GM23248 (cell line): ENCODE results near the gene LRMDA. TPM values are rescaled to one million over a fixed set of nuclear protein-coding genes. Genes with fewer than 3 reads are reported as not detected.

Experiments
- DNase-seq: peaks from one replicate; pipeline ENCODE4 v3.0.0-alpha.2; 2015
- H2AFZ ChIP-seq: fragments of 200-600 bp; sonication (generic); 2 replicates; pipeline ENCODE4 v1.6.1; 2016; ENCODE audit warnings: antibody characterized with exemption
- H3F3A ChIP-seq: fragments of 200-600 bp; sonication (generic); 2 replicates; pipeline ENCODE4 v1.6.1; 2016; ENCODE audit warnings: mild to moderate bottlenecking, antibody characterized with exemption, mixed run types; ENCODE audit not compliant: insufficient read depth
- H3K27ac ChIP-seq: fragments of 200-600 bp; sonication (generic); 2 replicates; pipeline ENCODE4 v1.5.1; 2016; ENCODE audit warnings: mild to moderate bottlenecking
- H3K27me3 ChIP-seq: fragments of 200-600 bp; sonication (generic); replicated peaks from 2 replicates; pipeline ENCODE4 v1.6.1; 2016; ENCODE audit warnings: mild to moderate bottlenecking; ENCODE audit not compliant: insufficient read depth
- H3K36me3 ChIP-seq: fragments of 200-600 bp; sonication (generic); 2 replicates; pipeline ENCODE4 v1.6.1; 2016; ENCODE audit warnings: low read depth, mild to moderate bottlenecking
- H3K4me1 ChIP-seq: fragments of 200-600 bp; sonication (generic); 2 replicates; pipeline ENCODE4 v1.6.1; 2016; ENCODE audit warnings: mild to moderate bottlenecking; ENCODE audit not compliant: insufficient read depth
- H3K4me2 ChIP-seq: fragments of 200-600 bp; sonication (generic); one replicate; pipeline ENCODE4 v1.6.1; 2016; ENCODE audit warnings: mild to moderate bottlenecking; ENCODE audit not compliant: unreplicated experiment
- H3K4me3 ChIP-seq: fragments of 200-600 bp; sonication (generic); 2 replicates; pipeline ENCODE4 v1.5.1; 2016; ENCODE audit warnings: mild to moderate bottlenecking
- H3K79me2 ChIP-seq: fragments of 200-600 bp; sonication (generic); 2 replicates; pipeline ENCODE4 v1.6.1; 2016; ENCODE audit warnings: mild to moderate bottlenecking; ENCODE audit not compliant: insufficient read depth
- H3K9ac ChIP-seq: fragments of 200-600 bp; sonication (generic); 2 replicates; pipeline ENCODE4 v1.6.1; 2016; ENCODE audit warnings: mild to moderate bottlenecking
- H3K9me2 ChIP-seq: fragments of 200-600 bp; sonication (generic); 2 replicates; pipeline ENCODE4 v1.6.1; 2016; ENCODE audit warnings: mixed run types, mild to moderate bottlenecking, moderate library complexity; ENCODE audit not compliant: insufficient read depth
- H3K9me3 ChIP-seq: fragments of 200-600 bp; sonication (generic); one replicate; pipeline ENCODE4 v1.6.1; 2017; ENCODE audit warnings: low read depth
- H4K20me1 ChIP-seq: fragments of 200-600 bp; sonication (generic); 2 replicates; pipeline ENCODE4 v1.6.0; 2016; ENCODE audit not compliant: insufficient read depth
- EZH2 ChIP-seq: fragments of 200-600 bp; sonication (generic); IDR thresholded peaks from 2 replicates; pipeline ENCODE4 v1.6.1; 2018; ENCODE audit warnings: antibody characterized with exemption, mild to moderate bottlenecking; ENCODE audit not compliant: insufficient read depth, poor library complexity, severe bottlenecking
- EZH2phosphoT487 ChIP-seq: fragments of 200-600 bp; sonication (generic); IDR thresholded peaks from 2 replicates; pipeline ENCODE4 v1.6.1; 2018; ENCODE audit warnings: antibody characterized with exemption, moderate library complexity, mild to moderate bottlenecking, low read depth; ENCODE audit not compliant: insufficient read depth
- WGBS, 2 experiments: methylation state at CpG; one replicate each; pipeline ENCODE4 v1.1.6; 2015 to 2017; ENCODE audit warnings: low lambda C conversion rate in 2 of 2, low coverage in 1 of 2; ENCODE audit errors: missing lambda C conversion rate in 2 of 2; 5-methylcytosine and 5-hydroxymethylcytosine counted together
- in situ Hi-C: fragments of 300-500 bp; cut with MboI; formaldehyde crosslinking; loops from 2 replicates; pipeline ENCODE4 v1.15.0; 2020
- polyA plus RNA-seq: library from polyadenylated mRNA; unstranded; fragments of >200 nt; fragmentation: Nextera tagmentation; extraction: Ambion mirVana; gene quantifications from 2 replicates; pipeline ENCODE4 v1.2.1, GENCODE V29; 2016
- total RNA-seq: library from RNA; depleted of rRNA; stranded (reverse); fragments of >200 nt; shearing (Covaris generic); gene quantifications from 2 replicates; pipeline ENCODE4 v1.2.3, GENCODE V29; 2014

The LRMDA gene
- total and polyA plus RNA-seq, 2 experiments from 2014 or later: 2.6 TPM; not detected in 1

DNA sequence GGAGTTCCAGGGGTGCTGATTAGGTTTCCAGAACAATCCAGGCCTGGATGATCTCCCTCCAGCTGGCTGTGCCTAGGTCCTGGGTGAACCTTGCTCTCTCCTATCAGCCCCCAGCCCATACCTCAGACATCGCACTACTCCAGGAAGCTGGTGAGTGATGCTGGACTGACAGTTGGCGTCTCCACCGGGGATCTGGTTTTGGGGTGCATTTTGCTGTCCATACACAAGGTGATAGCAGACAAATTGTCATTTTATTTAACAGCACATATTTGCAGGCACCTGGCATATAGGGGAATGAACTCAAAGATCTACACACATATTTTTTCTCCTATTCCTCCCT, 601.2 kb downstream of the LRMDA start:
- Histone ChIP-seq H3K4me1 (peaks cover 19% of the 10 kb centered on the region), H3K27me3 (no peaks in the 10 kb centered on the region), H3F3A (peaks cover 21% of the 10 kb centered on the region), H3K9ac (no peak overlapping the region), H3K4me3 (no peak overlapping the region), H3K79me2 (no peaks in the 10 kb centered on the region), H3K4me2 (no peak overlapping the region), H3K9me3 (no peaks in the 10 kb centered on the region), H2AFZ (no peak overlapping the region), H3K36me3 (no peaks in the 10 kb centered on the region), H3K27ac (no peak overlapping the region), H3K9me2 (no peaks in the 10 kb centered on the region), H4K20me1 (no peaks in the 10 kb centered on the region)
- no peak for TF ChIP-seq EZH2phosphoT487
- no peak for TF ChIP-seq EZH2
- DNase-seq: no peak
- in situ Hi-C loops: loop anchor here (25.0 kb wide), 2 partner anchors 505 to 955 kb away; no protein-coding TSS in a partner anchor
- WGBS, 2 experiments: 100% methylated on average over 3 of the region's 3 CpGs

DNA sequence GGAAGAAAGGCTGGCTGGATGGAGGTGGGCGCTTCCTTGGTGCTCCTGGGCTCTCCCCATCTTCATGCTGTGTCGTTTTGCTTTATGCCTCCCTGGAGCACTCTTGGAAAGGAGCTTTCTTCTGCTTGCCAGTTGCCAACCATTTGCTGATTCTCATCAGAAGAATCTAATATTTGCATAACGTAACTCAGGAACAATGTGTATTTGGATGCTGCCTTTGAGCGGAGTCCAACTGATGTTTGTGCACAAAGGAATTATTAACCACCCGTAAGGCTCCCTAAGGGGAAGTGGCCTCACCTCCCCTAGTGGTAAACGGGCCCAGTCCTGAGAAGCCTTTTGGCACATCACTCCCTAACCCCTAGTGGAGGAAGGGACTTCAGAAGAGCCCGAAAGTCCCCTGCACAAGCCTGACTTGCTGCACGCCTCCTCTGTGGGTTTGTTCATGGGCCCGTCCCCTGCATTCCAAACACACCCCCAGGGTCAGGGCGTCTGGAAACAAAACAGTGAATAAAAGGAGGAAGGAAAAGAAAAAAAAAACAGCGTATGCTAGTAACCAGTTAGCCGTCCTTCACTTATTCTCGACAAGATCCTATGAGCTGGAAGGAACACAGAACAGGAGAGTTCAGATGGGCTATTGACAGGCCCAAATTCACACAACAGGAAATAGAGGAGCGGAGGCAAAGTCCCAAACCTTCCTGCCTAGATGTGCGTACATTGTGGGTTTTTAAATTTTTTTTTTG, 602.2 kb downstream of the LRMDA start:
- DNase-seq: peak; percentile 86
- Histone ChIP-seq H3K4me1 (peaks cover 23% of the 10 kb centered on the region), H3K36me3 (no peaks in the 10 kb centered on the region), H2AFZ (peak overlapping the region; percentile 67), H3K4me3 (peak overlapping the region; percentile 46; the same call in 1 of the 2 replicates), H3K27me3 (no peaks in the 10 kb centered on the region), H3K27ac (peak overlapping the region; percentile 26; the same call in 1 of the 2 replicates), H3F3A (peaks cover 28% of the 10 kb centered on the region), H3K79me2 (no peaks in the 10 kb centered on the region), H3K9ac (peak overlapping the region; percentile 24; the same call in 1 of the 2 replicates), H3K4me2 (peak overlapping the region; percentile 58), H3K9me3 (no peaks in the 10 kb centered on the region), H4K20me1 (no peaks in the 10 kb centered on the region), H3K9me2 (no peaks in the 10 kb centered on the region)
- TF ChIP-seq EZH2 (no peak), EZH2phosphoT487 (no peak)
- in situ Hi-C loops: loop anchor here (25.0 kb wide), 2 partner anchors 504 to 954 kb away; no protein-coding TSS in a partner anchor
- 11 to 13% methylated on average over 15 of the region's 15 CpGs for WGBS, 2 experiments

DNA sequence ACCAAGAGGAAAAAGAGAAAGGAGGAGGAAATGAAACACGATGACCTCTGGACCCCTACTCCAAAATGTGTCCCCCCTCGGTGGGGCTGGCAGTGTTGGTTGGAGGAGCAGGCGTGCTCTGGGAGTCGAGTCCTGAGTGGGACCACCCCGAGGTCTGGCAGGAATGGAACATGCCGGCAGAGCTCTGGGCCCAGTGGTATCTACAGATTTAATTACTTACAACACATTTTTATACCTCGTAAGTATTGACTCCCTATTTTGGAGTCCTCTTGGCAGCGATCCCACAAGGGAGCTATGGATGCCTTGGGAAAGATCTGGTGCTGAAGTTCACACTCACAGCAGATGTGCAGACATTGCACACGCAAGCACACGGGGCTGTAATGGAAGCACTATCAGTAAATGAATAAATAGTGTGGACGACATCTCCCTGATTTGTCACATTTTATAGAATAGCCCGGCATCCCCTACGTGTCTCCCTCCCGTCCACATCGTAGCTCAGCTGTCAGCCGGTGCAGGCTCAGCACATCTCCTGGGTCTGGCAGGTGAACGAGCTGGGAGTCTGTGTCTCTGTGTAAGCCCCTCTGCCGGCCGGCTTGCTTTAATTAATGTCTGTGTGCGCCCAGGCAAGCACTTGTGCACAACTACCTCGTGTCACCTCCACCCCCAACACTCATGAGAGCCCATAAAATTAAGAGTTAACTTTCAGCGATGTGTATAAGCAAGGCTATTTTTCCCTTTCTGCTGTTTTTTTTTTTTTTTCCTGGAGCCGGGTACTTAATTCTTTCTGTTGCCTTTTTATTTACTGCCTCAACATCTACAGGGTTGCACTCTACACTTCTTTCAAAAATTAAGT, 603.2 kb downstream of the LRMDA start:
- peaks cover 28% of the 10 kb centered on the region for H3F3A ChIP-seq
- no peak overlapping the region for H3K27ac ChIP-seq
- H3K9me2 ChIP-seq: no peaks in the 10 kb centered on the region
- no peak for TF ChIP-seq EZH2
- TF ChIP-seq EZH2phosphoT487: no peak
- in situ Hi-C loops: loop anchor here (25.0 kb wide), 2 partner anchors 503 to 953 kb away; no protein-coding TSS in a partner anchor
- H3K36me3 ChIP-seq: no peaks in the 10 kb centered on the region
- H2AFZ ChIP-seq: 0 out of 2 replicates have a peak overlapping the region, but pooled peaks have one; percentile 67
- peak overlapping the region; percentile 58 for H3K4me2 ChIP-seq
- H3K79me2 ChIP-seq: no peaks in the 10 kb centered on the region
- DNase-seq: peak; percentile 7
- no peak overlapping the region for H3K9ac ChIP-seq
- H3K27me3 ChIP-seq: no peaks in the 10 kb centered on the region
- H3K4me3 ChIP-seq: no peak overlapping the region
- WGBS, 2 experiments: 86 to 87% methylated on average over 23 of the region's 23 CpGs
- H4K20me1 ChIP-seq: no peaks in the 10 kb centered on the region
- H3K4me1 ChIP-seq: peaks cover 23% of the 10 kb centered on the region
- H3K9me3 ChIP-seq: no peaks in the 10 kb centered on the region
